ENCODE data around the gene TMEM243.

- TF ChIP-seq CTCF (IDR thresholded peaks at IDR 0.05; ENCODE audit: insufficient read depth, low read depth, low read length) (no peak), EZH2 (IDR thresholded peaks at IDR 0.05; ENCODE audit: insufficient read depth, low read length) (no peak)
Observed at GRCh38 chr7:87159538-87159937, 60.0 kb downstream of the TMEM243 start.
